GM10248 (cell line): Measurements from ENCODE around the gene TPRKB.
"Not testable (repeated sequence)": the region's sequence is repeated elsewhere in the genome, so short reads cannot be mapped to it uniquely, and the experiment has no call there.

Source experiments
- CTCF ChIA-PET: fragments of 300-600 bp; sonication (Branson Sonifier 250); formaldehyde crosslinking; extraction: SDS; loops from one replicate; lab custom pipeline; 2021; ENCODE audit warnings: antibody characterized with exemption; lab: Yijun Ruan, JAX
- POLR2A ChIA-PET: fragments of 350-650 bp; sonication (Branson Sonifier 250); formaldehyde crosslinking; extraction: SDS; loops from one replicate; lab custom pipeline; 2020; ENCODE audit warnings: antibody characterized with exemption; lab: Yijun Ruan, JAX
- DNase-seq: peaks from one replicate; pipeline ENCODE4 v3.0.0; 2012; ENCODE audit errors: extremely low spot score
- TF ChIP-seq, protein P1 (sequence below): IDR thresholded peaks from 2 replicates; pipeline ENCODE4 v1.5.1; 2012; ENCODE audit warnings: mild to moderate bottlenecking, low read depth; ENCODE audit errors: extremely low read depth, missing control alignments, control extremely low read depth

TPRKB gene

GRCh38 chr2:73736855-73737779 is at the start of gene TPRKB:
TSS of gene TPRKB (minus strand) at chr2:73737345. CDS start at chr2:73734569, 2,776 bp downstream.
- ChIA-PET POLR2A (interaction anchor here (0.6 to 1.2 kb wide), 3 partner anchors 8 to 503 kb away, joined by 3 to 5 read pairs (median 4); partner anchors contain the start of gene CCT7), CTCF (interaction anchor here (1.5 kb wide), 1 partner anchor 23 kb away, joined by 4 read pairs; no protein-coding TSS in a partner anchor)
- TF ChIP-seq, protein P1, sequence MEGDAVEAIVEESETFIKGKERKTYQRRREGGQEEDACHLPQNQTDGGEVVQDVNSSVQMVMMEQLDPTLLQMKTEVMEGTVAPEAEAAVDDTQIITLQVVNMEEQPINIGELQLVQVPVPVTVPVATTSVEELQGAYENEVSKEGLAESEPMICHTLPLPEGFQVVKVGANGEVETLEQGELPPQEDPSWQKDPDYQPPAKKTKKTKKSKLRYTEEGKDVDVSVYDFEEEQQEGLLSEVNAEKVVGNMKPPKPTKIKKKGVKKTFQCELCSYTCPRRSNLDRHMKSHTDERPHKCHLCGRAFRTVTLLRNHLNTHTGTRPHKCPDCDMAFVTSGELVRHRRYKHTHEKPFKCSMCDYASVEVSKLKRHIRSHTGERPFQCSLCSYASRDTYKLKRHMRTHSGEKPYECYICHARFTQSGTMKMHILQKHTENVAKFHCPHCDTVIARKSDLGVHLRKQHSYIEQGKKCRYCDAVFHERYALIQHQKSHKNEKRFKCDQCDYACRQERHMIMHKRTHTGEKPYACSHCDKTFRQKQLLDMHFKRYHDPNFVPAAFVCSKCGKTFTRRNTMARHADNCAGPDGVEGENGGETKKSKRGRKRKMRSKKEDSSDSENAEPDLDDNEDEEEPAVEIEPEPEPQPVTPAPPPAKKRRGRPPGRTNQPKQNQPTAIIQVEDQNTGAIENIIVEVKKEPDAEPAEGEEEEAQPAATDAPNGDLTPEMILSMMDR, result no peak
- peak; percentile 98 for DNase-seq

- POLR2A ChIA-PET, result not testable (repeated sequence)
These were observed 46.7 kb upstream of the TPRKB start, which contains the start of gene C2orf78 for GRCh38 chr2:73783883-73784282. TSS of gene C2orf78 (plus strand) at chr2:73784183. CDS start at chr2:73784310, 127 bp downstream.

GRCh38 chr2:73783402-73783801 is 46.3 kb upstream of the TPRKB start:
- CTCF ChIA-PET, DNase-seq, POLR2A ChIA-PET: not testable (repeated sequence)

More at GRCh38 chr2:73783883-73784282, 46.7 kb upstream of the TPRKB start, which contains the start of gene C2orf78:
- CTCF ChIA-PET, DNase-seq: not testable (repeated sequence)

DNA sequence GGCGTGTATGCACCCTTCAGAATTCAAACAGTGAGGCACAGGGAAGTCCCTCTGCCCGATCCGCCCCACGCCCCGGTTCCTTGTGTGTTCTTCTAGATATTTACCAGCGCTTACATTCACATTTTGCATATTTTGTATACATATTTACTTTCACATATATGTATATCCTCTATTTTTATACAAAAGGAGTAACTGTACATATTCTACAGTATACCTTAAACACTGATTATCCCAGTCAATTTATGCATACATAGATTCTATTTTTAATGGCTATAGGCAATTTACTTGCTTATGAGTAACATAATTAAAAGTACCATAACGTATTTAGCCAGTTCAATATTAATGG is 43.1 kb upstream of the TPRKB start:
- TF ChIP-seq, protein P1, result no peak
- CTCF ChIA-PET, result interaction anchor here (1.4 to 1.9 kb wide), 3 partner anchors 42 to 63 kb away, joined by 3 to 8 read pairs (median 4); no protein-coding TSS in a partner anchor
- POLR2A ChIA-PET, result no interaction called here
- DNase-seq, result no peak

- TF ChIP-seq, protein P1, result peak; percentile 91
- ChIA-PET CTCF (interaction anchor here (0.6 to 0.9 kb wide), 3 partner anchors 13 to 555 kb away, joined by 3 read pairs; no protein-coding TSS in a partner anchor), POLR2A (no interaction called here)
These were observed 42.5 kb upstream of the TPRKB start, which contains the start of gene DUSP11 for GRCh38 chr2:73779467-73780236. TSS of gene DUSP11 (minus strand) at chr2:73780103. CDS start at chr2:73779974, 129 bp downstream.

DNA sequence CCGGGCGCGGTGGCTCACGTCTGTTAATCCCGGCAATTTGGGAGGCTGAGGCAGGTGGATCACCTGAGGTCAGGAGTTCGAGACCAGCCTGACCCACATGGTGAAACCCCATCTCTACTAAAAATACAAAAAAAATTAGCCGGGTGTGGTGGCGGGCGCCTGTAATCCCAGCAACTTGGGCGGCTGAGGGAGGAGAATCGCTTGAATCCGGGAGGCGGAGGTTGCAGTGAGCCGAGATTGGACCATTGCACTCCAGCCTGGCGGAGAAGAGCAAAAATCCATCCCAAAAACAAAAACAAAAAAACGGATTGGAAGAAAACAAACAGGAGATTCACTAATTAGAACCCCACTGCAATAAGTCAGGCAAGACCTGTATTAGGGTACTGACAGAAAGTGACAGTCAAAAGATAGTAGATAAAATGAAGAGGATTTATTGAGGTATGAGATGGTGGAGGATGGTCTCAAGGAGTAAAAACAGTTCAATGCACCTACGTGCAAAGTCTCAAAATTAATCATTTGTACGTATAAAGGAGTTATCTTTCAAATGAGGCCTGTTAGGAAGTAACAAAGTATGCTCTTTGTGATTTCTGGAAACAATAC is 41.8 kb upstream of the TPRKB start:
- CTCF ChIA-PET, result interaction anchor here (0.6 to 0.9 kb wide), 3 partner anchors 13 to 556 kb away, joined by 3 read pairs; no protein-coding TSS in a partner anchor
- peak; percentile 19 for DNase-seq
- POLR2A ChIA-PET, result not testable (repeated sequence)

More at GRCh38 chr2:73779467-73780236, 42.5 kb upstream of the TPRKB start, which contains the start of gene DUSP11:
- DNase-seq, result peak; percentile 97

GRCh38 chr2:73776869-73777519 is 39.8 kb upstream of the TPRKB start:
- no peak for DNase-seq
- TF ChIP-seq, protein P1, result no peak
- ChIA-PET POLR2A (no interaction called here), CTCF (no interaction called here)
